ENCODE results near the gene MAD2L1BP. TPM values are rescaled to one million over a fixed set of nuclear protein-coding genes. Genes with fewer than 3 reads are reported as not detected.
A peak's percentile ranks its signal among the peaks of the same experiment; 100 is the strongest.

Gene MAD2L1BP
- polyA plus RNA-seq, 1 of the 3 experiments (the other 2 are of a cell fraction), result 30.9 TPM

- ChIA-PET CTCF (interaction anchor here (0.8 to 7.2 kb wide), 8 partner anchors 63 to 408 kb away, joined by 3 to 111 read pairs (median 5); partner anchors contain the start of gene VEGFA), POLR2A (interaction anchor here (0.6 kb wide), 1 partner anchor 38 kb away, joined by 3 read pairs; no protein-coding TSS in a partner anchor)
Measured at GRCh38 chr6:43671011-43671800, 35.6 kb downstream of the MAD2L1BP start.

DNA sequence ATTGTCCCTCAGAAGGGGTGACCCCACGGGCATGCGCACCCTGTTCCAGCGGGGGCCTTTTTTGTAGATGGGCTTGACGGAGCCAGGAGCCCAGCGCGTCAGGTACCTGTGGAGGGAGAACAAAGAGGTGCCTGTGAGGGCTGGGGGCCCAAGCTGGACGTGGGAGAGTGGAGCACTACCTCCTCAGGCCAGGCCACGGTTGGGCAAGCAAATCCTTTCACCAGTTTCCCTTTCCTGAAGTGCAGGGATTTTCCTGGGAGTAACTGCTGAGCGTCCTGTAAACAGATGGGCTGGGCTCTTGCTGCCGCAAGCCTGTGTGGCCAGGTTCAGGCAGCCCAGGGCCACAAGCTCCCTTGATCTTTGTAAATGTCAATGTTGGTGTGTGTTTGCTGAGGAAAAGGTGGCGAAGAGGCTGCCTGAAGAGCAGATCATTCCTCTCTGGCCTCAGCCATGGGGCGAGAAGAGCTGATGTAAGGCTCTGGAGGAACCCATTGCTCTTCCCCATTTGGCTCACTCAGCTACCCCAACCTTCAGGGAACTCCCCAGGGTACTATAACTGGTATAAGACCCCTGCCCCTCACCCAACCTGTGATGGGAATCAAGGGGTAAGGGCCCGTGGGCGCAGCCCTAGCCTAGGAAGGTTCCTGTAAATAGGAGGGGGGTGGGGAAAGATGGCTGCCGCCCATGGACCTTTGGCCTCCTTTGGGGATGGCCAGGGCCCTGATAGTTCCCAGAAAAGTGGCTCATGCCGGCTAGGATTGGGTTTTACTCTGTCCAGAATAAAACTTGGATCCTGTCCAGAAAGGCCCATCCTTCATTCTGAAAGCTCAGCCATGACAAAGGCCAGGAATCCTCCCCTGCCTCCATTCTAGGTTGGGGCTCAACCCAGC lies 36.4 kb downstream of the MAD2L1BP start:
- H3K9me3 ChIP-seq, result no peaks in the 10 kb centered on the region
- no peak overlapping the region for H2AFZ ChIP-seq (ENCODE audit: low read depth)
- no peak overlapping the region for H3K27ac ChIP-seq (ENCODE audit: low read depth in 2 of 2, low read length in 1 of 2)
- H3K27me3 ChIP-seq (ENCODE audit: insufficient read depth), result no peaks in the 10 kb centered on the region
- ChIA-PET POLR2A (interaction anchor here (0.6 kb wide), 2 partner anchors 39 to 195 kb away, joined by 3 read pairs; no protein-coding TSS in a partner anchor), CTCF (interaction anchor here (0.8 to 2.1 kb wide), 6 partner anchors 11 to 407 kb away, joined by 3 to 6 read pairs (median 4); no protein-coding TSS in a partner anchor)
- no peak for TF ChIP-seq ELF1 (IDR thresholded peaks at IDR 0.05)
- TF ChIP-seq RXRA (IDR thresholded peaks at IDR 0.05; ENCODE audit: borderline replicate concordance, low read depth), result no peak
- TF ChIP-seq NFIC (IDR thresholded peaks at IDR 0.05; ENCODE audit: borderline replicate concordance), result no peak
- no peak for TF ChIP-seq FOXJ3 (CRISPR knock-in tag; IDR thresholded peaks at IDR 0.05)
- no peak for TF ChIP-seq TCF12 (IDR thresholded peaks at IDR 0.05)
- TF ChIP-seq YY1 (IDR thresholded peaks at IDR 0.05; ENCODE audit: low read depth), result no peak
- TF ChIP-seq GABPA (IDR thresholded peaks at IDR 0.05; ENCODE audit: low read depth), result no peak
- no peak for TF ChIP-seq MAX (IDR thresholded peaks at IDR 0.05; ENCODE audit: low read depth)
- no peak for TF ChIP-seq SIN3A (IDR thresholded peaks at IDR 0.05; ENCODE audit: borderline replicate concordance, low read depth, low read length)
- TF ChIP-seq REST (IDR thresholded peaks at IDR 0.05; ENCODE audit: low read depth, low read length), result no peak
- no peak for TF ChIP-seq TEAD4 (IDR thresholded peaks at IDR 0.05; ENCODE audit: borderline replicate concordance, insufficient read depth)
- TF ChIP-seq JUND (IDR thresholded peaks at IDR 0.05), result no peak
- no peak for TF ChIP-seq FOSL2 (IDR thresholded peaks at IDR 0.05; ENCODE audit: borderline replicate concordance, low read depth)
- no peak for TF ChIP-seq RFX5 (IDR thresholded peaks at IDR 0.05; ENCODE audit: low read length)
- H3K9me2 ChIP-seq, result no peaks in the 10 kb centered on the region
- H4K20me1 ChIP-seq (ENCODE audit: insufficient read depth), result no peaks in the 10 kb centered on the region
- DNase-seq, result no peak
- WGBS (ENCODE audit: low lambda C conversion rate), result 97% methylated on average over 16 of the region's 16 CpGs
- peaks cover 13% of the 10 kb centered on the region for H3F3A ChIP-seq (replicated peaks; ENCODE audit: insufficient read depth)
- H3K4me1 ChIP-seq (ENCODE audit: control insufficient read depth in 1 of 2, insufficient read depth in 2 of 2, low read depth in 1 of 2, low read length in 1 of 2), result peaks cover 0 to 27% of the 10 kb centered on the region in 2 experiments; a peak in 1 of 4 replicates
- no peak overlapping the region for H3K4me3 ChIP-seq (ENCODE audit: low read depth in 2 of 2, low read length in 1 of 2)
- no peak overlapping the region for H3K4me2 ChIP-seq
- H3K9ac ChIP-seq, result no peak overlapping the region
- no peaks in the 10 kb centered on the region for H3K79me2 ChIP-seq (ENCODE audit: insufficient read depth)
- peaks cover 6 to 53% of the 10 kb centered on the region in 2 experiments for H3K36me3 ChIP-seq (replicated peaks in 1 of 2; ENCODE audit: control insufficient read depth in 1 of 2, insufficient read depth in 2 of 2, low read length in 1 of 2)

More at GRCh38 chr6:43671011-43671800, 35.6 kb downstream of the MAD2L1BP start:
- peaks cover 13% of the 10 kb centered on the region for H3F3A ChIP-seq (replicated peaks; ENCODE audit: insufficient read depth)
- no peak overlapping the region for H3K4me2 ChIP-seq
- H3K27ac ChIP-seq (ENCODE audit: low read depth in 2 of 2, low read length in 1 of 2), result no peak overlapping the region
- no peak overlapping the region for H3K9ac ChIP-seq
- no peaks in the 10 kb centered on the region for H4K20me1 ChIP-seq (ENCODE audit: insufficient read depth)
- H3K36me3 ChIP-seq (replicated peaks in 1 of 2; ENCODE audit: control insufficient read depth in 1 of 2, insufficient read depth in 2 of 2, low read length in 1 of 2), result peaks cover 0 to 45% of the 10 kb centered on the region in 2 experiments
- WGBS (ENCODE audit: low lambda C conversion rate), result 89% methylated on average over 5 of the region's 8 CpGs
- no peaks in the 10 kb centered on the region for H3K27me3 ChIP-seq (ENCODE audit: insufficient read depth)
- no peak for DNase-seq
- no peak overlapping the region for H2AFZ ChIP-seq (ENCODE audit: low read depth)
- no peaks in the 10 kb centered on the region for H3K9me2 ChIP-seq
- no peak for TF ChIP-seq TEAD4 (IDR thresholded peaks at IDR 0.05; ENCODE audit: borderline replicate concordance, insufficient read depth)
- TF ChIP-seq JUND (IDR thresholded peaks at IDR 0.05), result no peak
- no peak for TF ChIP-seq EZH2phosphoT487 (IDR thresholded peaks at IDR 0.05; ENCODE audit: borderline replicate concordance, low read depth)
- no peak for TF ChIP-seq MXI1 (IDR thresholded peaks at IDR 0.05; ENCODE audit: low read depth, low read length)
- 0 out of 2 replicates have a peak, but pooled peaks have one; percentile 7 for TF ChIP-seq FOSL2 (IDR thresholded peaks at IDR 0.05; ENCODE audit: borderline replicate concordance, low read depth)
- 0 out of 2 replicates have a peak, but pooled peaks have one; percentile 16 for TF ChIP-seq NFIC (IDR thresholded peaks at IDR 0.05; ENCODE audit: borderline replicate concordance)
- no peaks in the 10 kb centered on the region for H3K79me2 ChIP-seq (ENCODE audit: insufficient read depth)
- H3K4me3 ChIP-seq (ENCODE audit: low read depth in 2 of 2, low read length in 1 of 2), result no peak overlapping the region
- no peaks in the 10 kb centered on the region for H3K9me3 ChIP-seq
- peaks cover 0 to 29% of the 10 kb centered on the region in 2 experiments; a peak in 1 of 4 replicates for H3K4me1 ChIP-seq (ENCODE audit: control insufficient read depth in 1 of 2, insufficient read depth in 2 of 2, low read depth in 1 of 2, low read length in 1 of 2)

Measured in SK-N-SH (cell line).